ENCODE data around the gene CISH.

- no peak for TF ChIP-seq POLR2A (IDR thresholded peaks at IDR 0.05)
- no peak for TF ChIP-seq CTCF (IDR thresholded peaks at IDR 0.05)
These were observed 8.8 kb upstream of the CISH start for GRCh38 chr3:50620420-50620819.

Data from testis (tissue), 2 donors.